T-cell (primary cell): ENCODE data around the gene DPP6. TPM values are rescaled to one million over a fixed set of nuclear protein-coding genes. Genes with fewer than 3 reads are reported as not detected.

Experiments
- ATAC-seq, 4 experiments: fragments of 200-7000 bp in 3 of 4; fragments of 150-1000 bp in 1 of 4; cut with Tn5 transposase; replicated peaks in 1 of 4; 1 replicate in 3 of 4; 2 replicates in 1 of 4; pipeline ENCODE4 v1.10.0; 2021; ENCODE audit warnings: moderate library complexity in 3 of 4, mild to moderate bottlenecking in 2 of 4, moderate number of reproducible peaks in 1 of 4
- CTCF ChIA-PET, 2 donors: fragments of 300-600 bp; sonication (Branson Sonifier 250); formaldehyde crosslinking; loops; one replicate each; lab custom pipeline; 2022; ENCODE audit warnings: antibody characterized with exemption in 2 of 2; lab: Charles Lee
- POLR2A ChIA-PET, 2 donors: fragments of 300-600 bp; sonication (Branson Sonifier 250); formaldehyde crosslinking; loops; one replicate each; lab custom pipeline; 2022; ENCODE audit warnings: antibody characterized with exemption in 2 of 2; lab: Charles Lee
- DNase-seq, 35 experiments: peaks; one replicate each; pipeline versions ENCODE4 v3.0.0 to v3.0.0-alpha.2; 2013 to 2023
- H3K27ac ChIP-seq: one replicate; pipeline ENCODE4 v1.5.1; 2013; ENCODE audit warnings: low read length
- H3K27me3 ChIP-seq, 2 experiments: replicated peaks in 1 of 2; 1 replicate in 1 of 2; 2 replicates in 1 of 2; pipeline versions ENCODE4 v1.6.1 to v1.7.0; 2013; ENCODE audit warnings: low read length in 1 of 2, mixed read lengths in 1 of 2; ENCODE audit not compliant: control insufficient read depth in 2 of 2, insufficient read depth in 2 of 2; ENCODE audit errors: extremely low read depth in 1 of 2
- H3K36me3 ChIP-seq, 2 donors: 1 replicate in 1 of 2; 2 replicates in 1 of 2; pipeline versions ENCODE4 v1.6.1 to v1.7.0; 2013; ENCODE audit warnings: low read length in 1 of 2; ENCODE audit not compliant: control insufficient read depth in 2 of 2, insufficient read depth in 1 of 2; ENCODE audit errors: extremely low read depth in 1 of 2
- H3K4me1 ChIP-seq, 2 experiments: 1 replicate in 1 of 2; 2 replicates in 1 of 2; pipeline versions ENCODE4 v1.6.1 to v1.7.0; 2013; ENCODE audit warnings: low read length in 2 of 2, mixed read lengths in 1 of 2; ENCODE audit not compliant: insufficient read depth in 2 of 2, control insufficient read depth in 1 of 2; ENCODE audit errors: extremely low read depth in 1 of 2
- H3K4me3 ChIP-seq, 2 donors: 1 replicate in 1 of 2; 2 replicates in 1 of 2; pipeline versions ENCODE4 v1.5.1 to v1.7.0; 2013; ENCODE audit warnings: mild to moderate bottlenecking in 2 of 2, low read length in 1 of 2, moderate library complexity in 1 of 2; ENCODE audit not compliant: control insufficient read depth in 1 of 2; ENCODE audit errors: extremely low read depth in 1 of 2
- H3K9me3 ChIP-seq: 2 replicates; pipeline ENCODE4 v1.7.0; 2013
- H3K27ac Mint-ChIP-seq, 2 donors: one replicate each; pipeline ENCODE4 v1.8.0; 2020 to 2021; ENCODE audit warnings: mild to moderate bottlenecking in 2 of 2, mixed read lengths in 2 of 2
- H3K27me3 Mint-ChIP-seq, 2 donors: one replicate each; pipeline ENCODE4 v1.8.0; 2021 to 2022; ENCODE audit warnings: mixed read lengths in 2 of 2
- H3K36me3 Mint-ChIP-seq: one replicate; pipeline ENCODE4 v1.8.0; 2021; ENCODE audit warnings: mixed read lengths
- H3K4me1 Mint-ChIP-seq, 3 donors: one replicate each; pipeline ENCODE4 v1.8.0; 2020 to 2022; ENCODE audit warnings: mixed read lengths in 3 of 3, mild to moderate bottlenecking in 1 of 3
- H3K4me3 Mint-ChIP-seq, 3 donors: one replicate each; pipeline ENCODE4 v1.8.0; 2020 to 2022; ENCODE audit warnings: mild to moderate bottlenecking in 3 of 3, mixed read lengths in 3 of 3, moderate library complexity in 3 of 3
- H3K9me3 Mint-ChIP-seq, 3 donors: one replicate each; pipeline ENCODE4 v1.8.0; 2020 to 2022; ENCODE audit warnings: mixed read lengths in 3 of 3
- WGBS: methylation state at CpG from one replicate; pipeline ENCODE4 v1.1.5; 2013; ENCODE audit warnings: missing lambda C conversion rate; ENCODE audit not compliant: insufficient coverage; 5-methylcytosine and 5-hydroxymethylcytosine counted together
- total RNA-seq, 35 experiments: library from RNA in 6 of 35; stranded (reverse) in 6 of 35; fragments of 120-200 nt in 1 of 35; gene quantifications; one replicate each; pipeline versions ENCODE4 v1.2.1 to v1.2.4 and lab custom pipeline; 2013 to 2026

Gene DPP6
- total RNA-seq, 5 donors from 2014 or later (not counting 1 experiment from before 2014, with no cell fraction given) = not detected

- peaks cover 18 to 21% of the 10 kb centered on the region in 2 donors for H3K27me3 Mint-ChIP-seq
- Histone ChIP-seq H3K27me3 (peaks cover 0 to 43% of the 10 kb centered on the region in 2 experiments), H3K36me3 (no peaks in the 10 kb centered on the region), H3K4me3 (no peak overlapping the region), H3K9me3 (no peaks in the 10 kb centered on the region), H3K27ac (no peak overlapping the region), H3K4me1 (peaks cover 0 to 5% of the 10 kb centered on the region in 2 experiments)
- ChIA-PET POLR2A (interaction anchor here in 1 of 2 donors (0.5 kb wide), 1 partner anchor 433 kb away, joined by 6 read pairs; no protein-coding TSS in a partner anchor), CTCF (interaction anchor here (0.8 to 0.9 kb wide), 2 partner anchors 9 to 17 kb away, joined by 3 read pairs; no protein-coding TSS in a partner anchor)
- H3K36me3 Mint-ChIP-seq = no peaks in the 10 kb centered on the region
- peaks cover 0 to 4% (median 0%) of the 10 kb centered on the region in 3 donors for H3K9me3 Mint-ChIP-seq
- WGBS = 90% methylated on average over 26 of the region's 41 CpGs
- no peak for DNase-seq
- peaks cover 0 to 2% (median 0%) of the 10 kb centered on the region in 3 donors for H3K4me1 Mint-ChIP-seq
- no peak for ATAC-seq
- no peak overlapping the region for H3K27ac Mint-ChIP-seq
- no peak overlapping the region for H3K4me3 Mint-ChIP-seq
Observed at GRCh38 chr7:154906736-154907355, 854.6 kb downstream of the DPP6 start.

- WGBS = 71% methylated on average over 19 of the region's 21 CpGs
- peak overlapping the region; percentile 0 to 23 for H3K27ac Mint-ChIP-seq
- Histone ChIP-seq H3K9me3 (no peaks in the 10 kb centered on the region), H3K27ac (no peak overlapping the region), H3K27me3 (peaks cover 0 to 43% of the 10 kb centered on the region in 2 experiments), H3K4me1 (peaks cover 0 to 5% of the 10 kb centered on the region in 2 experiments), H3K4me3 (no peak overlapping the region), H3K36me3 (no peaks in the 10 kb centered on the region)
- peaks cover 0 to 4% (median 0%) of the 10 kb centered on the region in 3 donors for H3K9me3 Mint-ChIP-seq
- peaks cover 18 to 21% of the 10 kb centered on the region in 2 donors for H3K27me3 Mint-ChIP-seq
- H3K36me3 Mint-ChIP-seq = no peaks in the 10 kb centered on the region
- ATAC-seq (no peak), DNase-seq (no peak)
- CTCF ChIA-PET = interaction anchor here (0.8 to 0.9 kb wide), 2 partner anchors 8 to 16 kb away, joined by 3 read pairs; no protein-coding TSS in a partner anchor
- POLR2A ChIA-PET = no interaction called here
- H3K4me3 Mint-ChIP-seq = peak overlapping the region in 1 of 3 donors; percentile 0
- peaks cover 0 to 2% (median 0%) of the 10 kb centered on the region in 3 donors for H3K4me1 Mint-ChIP-seq
Observed at GRCh38 chr7:154907651-154908620, 855.7 kb downstream of the DPP6 start.

- ChIA-PET POLR2A (no interaction called here), CTCF (no interaction called here)
- H3K4me1 ChIP-seq = peaks cover 0 to 16% of the 10 kb centered on the region in 2 experiments
- H3K4me3 ChIP-seq = no peak overlapping the region
- Mint-ChIP-seq H3K27me3 (peaks cover 21 to 22% of the 10 kb centered on the region in 2 donors), H3K4me3 (no peak overlapping the region), H3K27ac (no peak overlapping the region), H3K36me3 (no peaks in the 10 kb centered on the region), H3K9me3 (peaks cover 0 to 4% (median 0%) of the 10 kb centered on the region in 3 donors), H3K4me1 (peaks cover 3 to 6% (median 5%) of the 10 kb centered on the region in 3 donors)
- WGBS = 87% methylated on average over 19 of the region's 26 CpGs
- DNase-seq (no peak), ATAC-seq (no peak)
- H3K27ac ChIP-seq = no peak overlapping the region
- no peaks in the 10 kb centered on the region for H3K36me3 ChIP-seq
- H3K27me3 ChIP-seq = peaks cover 0 to 52% of the 10 kb centered on the region in 2 experiments
- H3K9me3 ChIP-seq = no peaks in the 10 kb centered on the region
Observed at GRCh38 chr7:154909241-154910105, 857.3 kb downstream of the DPP6 start.

GRCh38 chr7:154910125-154910524 lies 857.9 kb downstream of the DPP6 start:
- Histone ChIP-seq H3K4me3 (no peak overlapping the region), H3K4me1 (peaks cover 0 to 21% of the 10 kb centered on the region in 2 experiments), H3K27ac (no peak overlapping the region), H3K36me3 (no peaks in the 10 kb centered on the region), H3K27me3 (peaks cover 0 to 53% of the 10 kb centered on the region in 2 experiments), H3K9me3 (no peaks in the 10 kb centered on the region)
- Mint-ChIP-seq H3K36me3 (no peaks in the 10 kb centered on the region), H3K4me1 (peaks cover 3 to 8% (median 5%) of the 10 kb centered on the region in 3 donors), H3K9me3 (peaks cover 0 to 4% (median 0%) of the 10 kb centered on the region in 3 donors), H3K4me3 (no peak overlapping the region), H3K27me3 (peaks cover 21 to 26% of the 10 kb centered on the region in 2 donors), H3K27ac (no peak overlapping the region)
- WGBS = 56% methylated on average over 4 of the region's 4 CpGs
- ATAC-seq (no peak), DNase-seq (no peak)
- ChIA-PET CTCF (no interaction called here), POLR2A (no interaction called here)

- H3K9me3 Mint-ChIP-seq = peaks cover 0 to 4% (median 0%) of the 10 kb centered on the region in 3 donors
- Histone ChIP-seq H3K9me3 (no peaks in the 10 kb centered on the region), H3K36me3 (no peaks in the 10 kb centered on the region), H3K27me3 (peaks cover 0 to 56% of the 10 kb centered on the region in 2 experiments), H3K4me3 (no peak overlapping the region), H3K4me1 (peaks cover 0 to 21% of the 10 kb centered on the region in 2 experiments), H3K27ac (no peak overlapping the region)
- ATAC-seq = no peak
- POLR2A ChIA-PET = no interaction called here
- no peak overlapping the region for H3K4me3 Mint-ChIP-seq
- WGBS = 83% methylated on average over 3 of the region's 4 CpGs
- no peaks in the 10 kb centered on the region for H3K36me3 Mint-ChIP-seq
- DNase-seq = no peak
- peaks cover 25 to 26% of the 10 kb centered on the region in 2 donors for H3K27me3 Mint-ChIP-seq
- CTCF ChIA-PET = no interaction called here
- peaks cover 3 to 8% (median 5%) of the 10 kb centered on the region in 3 donors for H3K4me1 Mint-ChIP-seq
- no peak overlapping the region for H3K27ac Mint-ChIP-seq
Observed at GRCh38 chr7:154910977-154911376, 858.8 kb downstream of the DPP6 start.
